Activated naive CD4-positive, alpha-beta T cell treated with anti-CD3 and anti-CD28 coated beads, Interleukin-2, amount 50 U/mL, for 72 hours (primary cell): ENCODE data around the gene HPDL. TPM values are rescaled to one million over a fixed set of nuclear protein-coding genes. Genes with fewer than 3 reads are reported as not detected.

ENCODE experiments used
- ATAC-seq, 2 donors: fragments of 150-1000 bp; cut with Tn5 transposase; 2 replicates each; pipeline ENCODE4 v1.10.0; 2021; ENCODE audit warnings: mild to moderate bottlenecking in 2 of 2, moderate library complexity in 2 of 2
- DNase-seq, 2 donors: peaks; one replicate each; pipeline ENCODE4 v3.0.0; 2021 to 2022; ENCODE audit warnings: low spot score in 2 of 2
- H3K27ac Mint-ChIP-seq, 2 donors: one replicate each; pipeline ENCODE4 v1.8.0; 2022; ENCODE audit warnings: mild to moderate bottlenecking in 2 of 2, mixed read lengths in 2 of 2
- H3K36me3 Mint-ChIP-seq, 2 donors: one replicate each; pipeline ENCODE4 v1.8.0; 2022; ENCODE audit warnings: mixed read lengths in 2 of 2
- H3K9me3 Mint-ChIP-seq, 2 donors: one replicate each; pipeline ENCODE4 v1.8.0; 2022; ENCODE audit warnings: mixed read lengths in 2 of 2
- total RNA-seq, 2 donors: library from RNA; stranded (reverse); gene quantifications; one replicate each; pipeline ENCODE4 v1.2.3, GENCODE V29; 2022

Gene HPDL
- total RNA-seq, 2 donors from 2014 or later, result 6.1 to 19.8 TPM

- Mint-ChIP-seq H3K36me3 (no peaks in the 10 kb centered on the region), H3K27ac (no peak overlapping the region), H3K9me3 (no peaks in the 10 kb centered on the region)
- DNase-seq, result no peak
- ATAC-seq, result no peak
Observed at GRCh38 chr1:45365051-45365450, 38.4 kb downstream of the HPDL start.

- Mint-ChIP-seq H3K9me3 (no peaks in the 10 kb centered on the region), H3K27ac (no peak overlapping the region), H3K36me3 (no peaks in the 10 kb centered on the region)
- DNase-seq, result no peak
- no peak for ATAC-seq
Observed at GRCh38 chr1:45370575-45370974, 43.9 kb downstream of the HPDL start.

GRCh38 chr1:45373573-45373972 lies 46.9 kb downstream of the HPDL start:
- no peak for ATAC-seq
- H3K9me3 Mint-ChIP-seq, result no peaks in the 10 kb centered on the region

GRCh38 chr1:45375104-45376090 lies 48.7 kb downstream of the HPDL start:
- ATAC-seq (no peak), DNase-seq (no peak)
- Mint-ChIP-seq H3K9me3 (no peaks in the 10 kb centered on the region), H3K27ac (no peak overlapping the region), H3K36me3 (no peaks in the 10 kb centered on the region)

More at GRCh38 chr1:45373573-45373972, 46.9 kb downstream of the HPDL start:
- Mint-ChIP-seq H3K27ac (no peak overlapping the region), H3K36me3 (no peaks in the 10 kb centered on the region)
- no peak for DNase-seq

- Mint-ChIP-seq H3K36me3 (no peaks in the 10 kb centered on the region), H3K27ac (no peak overlapping the region), H3K9me3 (no peaks in the 10 kb centered on the region)
- DNase-seq (no peak), ATAC-seq (no peak)
Observed at GRCh38 chr1:45378184-45378583, 51.5 kb downstream of the HPDL start.

Other genes starting within 250 kb of the HPDL start
- gene ZSWIM5, start 120.3 kb upstream of the HPDL start, total RNA-seq, result 1 to 10 TPM in 1 of 2 donors, under 1 TPM in 1; 0.05 to 2.9 TPM
- gene TOE1, start 13.3 kb downstream of the HPDL start, total RNA-seq, result 10 to 100 TPM; 30.2 to 34.0 TPM
- 10 to 100 TPM; 32.0 to 40.1 TPM for gene MUTYH, start 13.5 kb downstream of the HPDL start, total RNA-seq
- gene TESK2, start 164.3 kb downstream of the HPDL start, total RNA-seq, result 10 to 100 TPM in 1 of 2 donors, 1 to 10 TPM in 1; 4.5 to 12.9 TPM
- 1 to 10 TPM; 2.6 to 4.9 TPM for gene CCDC163, start 173.2 kb downstream of the HPDL start, total RNA-seq
- gene MMACHC, start 173.4 kb downstream of the HPDL start, total RNA-seq, result 1 to 10 TPM; 2.0 to 6.4 TPM
- 100 to 1,000 TPM; 577 to 596 TPM for gene PRDX1, start 195.0 kb downstream of the HPDL start, total RNA-seq
- 100 to 1,000 TPM; 153 to 177 TPM for gene AKR1A1, start 223.9 kb downstream of the HPDL start, total RNA-seq